Gastrocnemius medialis (tissue), 4 donors: ENCODE measurements around the gene DBT. TPM values are rescaled to one million over a fixed set of nuclear protein-coding genes. Genes with fewer than 3 reads are reported as not detected.

ENCODE experiments used
- ATAC-seq, 2 donors: fragments of 150-250 bp; one replicate each; pipeline ENCODE4 v1.9.1; 2016
- DNase-seq, 2 donors: peaks; one replicate each; pipeline ENCODE4 v3.0.0-alpha.2; 2019
- H3K27ac ChIP-seq, 4 donors: fragments of 200-600 bp; sonication (generic); 1 replicate in 1 of 4; 2 replicates in 3 of 4; pipeline ENCODE4 v1.5.1; 2016 to 2018; ENCODE audit warnings: mild to moderate bottlenecking in 2 of 4, moderate library complexity in 1 of 4
- H3K27me3 ChIP-seq, 3 donors: fragments of 200-600 bp; sonication (generic) in 2 of 3; 1 replicate in 1 of 3; 2 replicates in 2 of 3; pipeline versions ENCODE4 v1.5.1 to v1.6.0; 2016 to 2019; ENCODE audit warnings: mild to moderate bottlenecking in 1 of 3, moderate library complexity in 1 of 3
- H3K36me3 ChIP-seq, 2 donors: fragments of 200-600 bp; sonication (generic) in 1 of 2; one replicate each; pipeline ENCODE4 v1.5.1; 2017 to 2018
- H3K4me1 ChIP-seq, 2 donors: fragments of 200-600 bp; sonication (generic) in 1 of 2; one replicate each; pipeline ENCODE4 v1.5.1; 2016 to 2017; ENCODE audit warnings: mild to moderate bottlenecking in 2 of 2
- H3K4me3 ChIP-seq, 4 donors: fragments of 200-600 bp; sonication (generic) in 3 of 4; 1 replicate in 1 of 4; 2 replicates in 3 of 4; pipeline ENCODE4 v1.5.1; 2016 to 2019; ENCODE audit warnings: mild to moderate bottlenecking in 2 of 4
- H3K9me3 ChIP-seq, 3 donors: fragments of 200-600 bp; sonication (generic) in 2 of 3; 1 replicate in 1 of 3; 2 replicates in 2 of 3; pipeline ENCODE4 v1.5.1; 2016 to 2019
- CTCF ChIP-seq, 5 experiments: fragments of 450-650 bp in 3 of 5; fragments of 200-600 bp in 2 of 5; sonication (generic) in 2 of 5; IDR thresholded peaks in 4 of 5; conservative IDR thresholded peaks in 1 of 5; 1 replicate in 4 of 5; 2 replicates in 1 of 5; pipeline ENCODE4 v1.5.1; 2016 to 2019; ENCODE audit warnings: antibody characterized with exemption in 5 of 5, mild to moderate bottlenecking in 3 of 5, moderate library complexity in 3 of 5
- POLR2A ChIP-seq, 2 donors: fragments of 450-650 bp; IDR thresholded peaks; one replicate each; pipeline ENCODE4 v1.6.1; 2017; ENCODE audit warnings: antibody characterized with exemption in 2 of 2, mild to moderate bottlenecking in 2 of 2, moderate library complexity in 2 of 2
- in situ Hi-C, 4 donors: fragments of 200-750 bp; cut with MboI; loops; one replicate each; pipeline versions ENCODE4 v1.15.0 to v1.8.0; 2017; ENCODE audit warnings: low sequenced_read_pairs in 4 of 4
- intact Hi-C: fragments of 100-400 bp; cut with DNase I; formaldehyde crosslinking; loops from one replicate; pipeline ENCODE4 v1.15.1; 2023; ENCODE audit warnings: low total_unique reads
- total RNA-seq, 4 donors: library from RNA; depleted of rRNA; stranded (reverse); fragments of >200 nt; gene quantifications; one replicate each; pipeline versions ENCODE4 v1.1.0 to v1.2.3, GENCODE V29; 2016

The DBT gene
- total RNA-seq, 4 donors from 2014 or later, result 7.6 to 11.3 (median 9.6) TPM

DNA sequence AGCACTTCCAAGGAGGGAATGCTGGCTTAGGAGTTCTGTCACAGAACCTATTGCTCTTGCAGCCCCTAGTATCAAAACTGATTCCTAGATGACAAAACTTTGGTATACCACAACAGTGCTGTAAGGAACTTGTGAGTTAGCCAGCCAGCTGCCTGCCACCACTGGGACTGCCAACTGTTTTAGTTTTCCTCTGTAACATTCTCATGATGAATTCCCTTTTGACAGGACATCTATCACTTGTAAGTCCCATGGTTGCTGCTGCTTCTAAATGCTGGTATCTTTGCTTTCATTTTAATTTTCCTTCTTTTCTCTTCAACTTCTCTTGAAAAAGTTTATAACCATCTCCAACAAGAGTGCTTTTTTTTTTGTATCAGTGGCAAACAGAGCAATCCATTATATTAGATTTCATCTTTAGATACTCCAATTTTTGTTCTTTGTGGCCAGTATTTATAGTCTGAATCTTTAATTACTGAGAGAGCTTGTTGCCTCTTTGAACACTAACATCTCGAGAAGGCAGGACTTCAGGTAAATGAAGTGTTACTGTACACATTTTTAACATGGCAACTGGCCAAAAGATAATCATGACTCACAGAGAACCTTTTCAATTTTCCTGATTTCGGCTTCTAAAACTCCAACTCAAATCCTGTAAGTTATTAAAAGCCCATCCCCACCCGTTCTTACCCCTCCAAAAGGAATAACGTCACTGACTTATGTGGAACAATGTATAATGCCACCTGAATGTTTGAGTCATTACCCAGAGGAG, 19.8 kb downstream of the DBT start:
- Histone ChIP-seq H3K36me3 (peaks cover 0 to 47% of the 10 kb centered on the region in 2 donors), H3K27me3 (no peaks in the 10 kb centered on the region), H3K27ac (no peak overlapping the region), H3K9me3 (no peaks in the 10 kb centered on the region), H3K4me1 (no peaks in the 10 kb centered on the region), H3K4me3 (no peak overlapping the region)
- no peak for ATAC-seq
- no peak for DNase-seq
- TF ChIP-seq POLR2A (IDR thresholded peaks at IDR 0.05) (no peak), CTCF (IDR thresholded peaks at IDR 0.05 in 4 of 5, conservative IDR thresholded peaks at IDR 0.05 in 1 of 5) (no peak)
- intact Hi-C loops (no loop called here), in situ Hi-C loops (no loop called here)

DNA sequence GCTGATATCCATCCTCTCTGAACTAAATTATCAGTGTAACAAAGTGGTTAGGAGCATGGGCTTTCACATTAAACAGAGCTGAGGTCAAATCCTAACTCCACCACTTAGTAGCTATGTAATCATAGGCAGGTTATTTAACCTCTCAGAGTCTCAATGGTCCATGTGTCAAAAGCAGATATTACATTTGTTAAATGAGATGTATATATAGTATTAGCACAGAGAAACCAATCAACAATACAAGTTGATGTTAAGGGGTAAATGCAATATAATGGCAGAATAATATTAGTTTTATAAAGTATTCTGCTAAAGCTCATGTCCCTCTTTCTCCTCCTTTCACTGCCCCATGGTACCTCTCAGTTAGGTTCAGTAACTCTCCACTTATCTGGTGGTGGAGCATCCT, 27.2 kb downstream of the DBT start:
- ATAC-seq (no peak), DNase-seq (no peak)
- intact Hi-C loops (no loop called here), in situ Hi-C loops (no loop called here)
- Histone ChIP-seq H3K36me3 (peaks cover 0 to 7% of the 10 kb centered on the region in 2 donors), H3K27me3 (no peaks in the 10 kb centered on the region), H3K9me3 (no peaks in the 10 kb centered on the region), H3K4me1 (peaks cover 5 to 8% of the 10 kb centered on the region in 2 donors), H3K4me3 (no peak overlapping the region), H3K27ac (no peak overlapping the region)
- TF ChIP-seq POLR2A (IDR thresholded peaks at IDR 0.05) (no peak), CTCF (IDR thresholded peaks at IDR 0.05 in 4 of 5, conservative IDR thresholded peaks at IDR 0.05 in 1 of 5) (no peak)

DNA sequence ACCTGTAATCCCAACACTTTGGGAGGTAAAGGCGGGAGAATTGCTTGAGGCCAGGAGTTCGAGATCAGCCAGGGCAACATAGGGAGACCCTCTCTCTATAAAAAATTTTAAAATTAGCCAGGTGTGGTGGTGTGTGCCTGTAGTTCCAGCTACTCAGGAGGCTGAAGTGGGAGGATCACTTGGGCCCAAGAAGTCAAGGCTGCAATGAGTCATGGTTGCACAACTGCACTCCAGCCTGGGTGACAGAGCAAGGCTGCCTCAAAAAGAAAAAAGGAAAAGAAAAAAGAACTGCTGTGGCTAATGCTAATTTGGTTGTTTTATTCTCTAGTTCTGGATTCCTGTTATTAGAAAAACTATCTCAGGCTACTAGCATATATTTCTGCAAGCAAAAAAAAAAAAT, 29.8 kb downstream of the DBT start:
- intact Hi-C loops (no loop called here), in situ Hi-C loops (no loop called here)
- ATAC-seq, result no peak
- H3K9me3 ChIP-seq, result no peaks in the 10 kb centered on the region
- no peaks in the 10 kb centered on the region for H3K27me3 ChIP-seq
- no peak for TF ChIP-seq CTCF (IDR thresholded peaks at IDR 0.05 in 4 of 5, conservative IDR thresholded peaks at IDR 0.05 in 1 of 5)
- TF ChIP-seq POLR2A (IDR thresholded peaks at IDR 0.05), result no peak
- H3K4me3 ChIP-seq, result no peak overlapping the region
- no peak for DNase-seq
- no peak overlapping the region for H3K27ac ChIP-seq
- peaks cover 0 to 11% of the 10 kb centered on the region in 2 donors for H3K36me3 ChIP-seq
- peaks cover 5 to 8% of the 10 kb centered on the region in 2 donors for H3K4me1 ChIP-seq

GRCh38 chr1:100219457-100219856, 30.2 kb downstream of the DBT start:
- Histone ChIP-seq H3K4me1 (peaks cover 5 to 8% of the 10 kb centered on the region in 2 donors), H3K27me3 (no peaks in the 10 kb centered on the region), H3K9me3 (no peaks in the 10 kb centered on the region), H3K36me3 (peaks cover 0 to 15% of the 10 kb centered on the region in 2 donors), H3K4me3 (no peak overlapping the region), H3K27ac (no peak overlapping the region)
- in situ Hi-C loops, result no loop called here
- ATAC-seq (no peak), DNase-seq (no peak)
- TF ChIP-seq CTCF (IDR thresholded peaks at IDR 0.05 in 4 of 5, conservative IDR thresholded peaks at IDR 0.05 in 1 of 5), result no peak
- no peak for TF ChIP-seq POLR2A (IDR thresholded peaks at IDR 0.05)
- intact Hi-C loops, result no loop called here
